NCI-H1694 treated with DMSO at 0.1 percent for 48 hours (cell line): ENCODE measurements around the gene HORMAD1.
"Not testable (repeated sequence)": the region's sequence is repeated elsewhere in the genome, so short reads cannot be mapped to it uniquely, and the experiment has no call there.

Experiments used
- DNase-seq: peaks from one replicate; lab custom pipeline; 2025; lab: John Stamatoyannopoulos, UW

Gene HORMAD1

GRCh38 chr1:150720703-150721102, at the start of gene HORMAD1:
Gene HORMAD1, minus strand, starts transcription at chr1:150720895. Its CDS starts 1,390 bp downstream, at chr1:150719505.
- DNase-seq: no peak

GRCh38 chr1:150767704-150768103, 47.0 kb upstream of the HORMAD1 start:
- DNase-seq: not testable (repeated sequence)

GRCh38 chr1:150765977-150766301, 45.2 kb upstream of the HORMAD1 start:
- DNase-seq: not testable (repeated sequence)

- DNase-seq: no peak
Measured at GRCh38 chr1:150765296-150765976, 44.7 kb upstream of the HORMAD1 start, which contains the start of gene CTSS. Gene CTSS, minus strand, starts transcription at chr1:150765778. Its CDS starts 1,015 bp downstream, at chr1:150764763.

GRCh38 chr1:150764617-150765101, 44.0 kb upstream of the HORMAD1 start:
- no peak for DNase-seq

GRCh38 chr1:150763018-150763417, 42.3 kb upstream of the HORMAD1 start:
- no peak for DNase-seq

GRCh38 chr1:150762552-150762951, 41.9 kb upstream of the HORMAD1 start:
- no peak for DNase-seq

- no peak for DNase-seq
Measured at GRCh38 chr1:150761801-150762200, 41.1 kb upstream of the HORMAD1 start.

GRCh38 chr1:150760013-150760412, 39.3 kb upstream of the HORMAD1 start:
- no peak for DNase-seq

GRCh38 chr1:150753416-150753815, 32.7 kb upstream of the HORMAD1 start:
- DNase-seq: no peak

GRCh38 chr1:150751443-150751842, 30.7 kb upstream of the HORMAD1 start:
- no peak for DNase-seq

- DNase-seq: no peak
Measured at GRCh38 chr1:150749720-150750311, 29.1 kb upstream of the HORMAD1 start.

- DNase-seq: no peak
Measured at GRCh38 chr1:150748878-150749719, 28.4 kb upstream of the HORMAD1 start.

- no peak for DNase-seq
Measured at GRCh38 chr1:150730130-150730721, 9.5 kb upstream of the HORMAD1 start.

GRCh38 chr1:150724336-150724735, 3.6 kb upstream of the HORMAD1 start:
- no peak for DNase-seq

- no peak for DNase-seq
Measured at GRCh38 chr1:150720098-150720497, 597 bp downstream of the HORMAD1 start.

GRCh38 chr1:150718225-150718891, 2.3 kb downstream of the HORMAD1 start:
- no peak for DNase-seq

- not testable (repeated sequence) for DNase-seq
Measured at GRCh38 chr1:150709031-150709430, 11.7 kb downstream of the HORMAD1 start.

- no peak for DNase-seq
Measured at GRCh38 chr1:150708595-150708994, 12.1 kb downstream of the HORMAD1 start.

- DNase-seq: no peak
Measured at GRCh38 chr1:150706091-150706490, 14.6 kb downstream of the HORMAD1 start.

- no peak for DNase-seq
Measured at GRCh38 chr1:150703427-150703826, 17.3 kb downstream of the HORMAD1 start.
